GM18499 (cell line): ENCODE measurements around the gene CCDC158.
"Not testable (repeated sequence)": the region's sequence is repeated elsewhere in the genome, so short reads cannot be mapped to it uniquely, and the experiment has no call there.

ENCODE experiments used
- ATAC-seq: cut with Tn5 transposase; IDR thresholded peaks from one replicate; pipeline ENCODE4 v1.9.1; 2021; ENCODE audit warnings: moderate number of reproducible peaks; ENCODE audit not compliant: insufficient read depth, unreplicated experiment

CCDC158 gene

DNA sequence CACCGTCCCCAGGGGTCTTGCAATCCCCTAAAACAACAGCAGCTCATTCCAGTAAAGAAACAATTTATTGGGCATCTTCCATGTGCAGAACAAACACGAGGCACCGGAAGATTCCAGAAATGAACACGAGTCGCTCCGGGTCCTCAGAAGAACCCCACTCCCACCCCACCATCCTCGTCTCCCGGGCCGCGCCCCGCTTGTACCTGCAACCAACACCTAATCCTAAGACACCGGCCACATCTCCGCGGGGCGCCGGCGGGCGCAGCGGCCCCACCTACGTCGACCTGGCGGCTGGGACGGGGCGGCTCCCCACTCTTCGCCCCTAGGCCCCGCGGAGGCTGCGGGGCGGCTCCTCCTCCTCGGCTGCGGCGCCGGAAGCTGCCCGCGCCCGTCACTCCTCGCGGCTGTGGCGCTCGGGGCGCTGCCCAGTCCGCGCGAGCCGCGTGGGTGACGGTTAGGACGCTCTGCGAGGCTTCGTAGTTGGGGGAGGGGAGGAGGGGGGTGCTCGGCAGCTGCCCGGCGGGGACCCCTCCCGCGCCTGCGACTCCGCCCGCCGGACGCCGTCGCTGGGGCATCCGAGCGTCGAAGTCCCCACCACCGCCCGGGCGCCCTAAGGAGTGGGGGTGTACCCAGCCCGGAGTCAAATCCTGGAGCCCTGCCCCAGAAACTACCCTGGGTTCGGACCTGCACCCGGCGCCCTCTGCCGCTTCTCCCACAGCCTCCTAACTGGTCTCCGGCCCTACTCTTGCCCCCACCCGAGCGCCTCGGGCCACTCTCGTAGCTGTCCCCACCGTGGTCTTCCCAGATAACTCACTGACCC, at the start of gene CCDC158:
CCDC158 (minus strand) TSS at position 380 of the 820 bp plus-strand sequence. CDS start 17,934 bp downstream, outside the sequence.
- ATAC-seq = no peak

DNA sequence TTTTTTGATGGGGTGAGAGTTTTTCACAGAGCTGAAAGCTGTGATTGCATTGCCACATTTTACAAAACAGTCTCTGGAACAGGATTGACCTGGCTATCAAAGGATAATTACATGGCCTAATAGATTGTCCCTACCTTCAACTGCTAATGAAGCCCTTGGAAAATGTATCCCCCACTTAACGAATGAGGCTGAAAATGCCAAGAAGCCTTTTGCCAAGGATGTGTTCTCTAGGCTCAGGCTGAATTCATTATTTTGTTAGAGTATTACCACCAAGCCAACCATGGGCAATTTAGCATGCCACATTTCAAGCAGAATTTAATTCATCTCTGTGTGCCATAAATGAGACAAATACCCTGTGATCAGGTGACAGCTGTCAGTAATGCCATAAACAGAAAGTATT, 49.6 kb upstream of the CCDC158 start:
- no peak for ATAC-seq

DNA sequence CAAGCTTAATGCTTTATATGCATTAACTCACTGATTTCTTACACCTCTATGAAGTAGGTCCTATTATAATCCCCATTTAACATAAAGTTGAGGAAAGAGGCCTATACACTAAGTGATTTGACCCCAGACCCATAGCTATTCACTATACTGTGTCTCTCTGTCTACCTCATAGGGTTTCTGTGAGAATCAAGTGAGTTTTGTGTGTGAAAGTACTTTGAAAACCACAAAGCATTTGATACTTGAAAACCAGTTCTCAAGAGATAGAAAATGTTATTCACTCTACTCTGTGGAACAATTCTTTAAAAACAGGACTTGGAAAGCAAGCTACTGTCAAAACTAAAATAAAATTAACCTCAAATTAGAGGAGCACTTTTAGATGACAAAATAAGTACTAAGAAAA, 49.1 kb upstream of the CCDC158 start:
- no peak for ATAC-seq

GRCh38 chr4:76463568-76463967, 42.6 kb upstream of the CCDC158 start:
- ATAC-seq = no peak

DNA sequence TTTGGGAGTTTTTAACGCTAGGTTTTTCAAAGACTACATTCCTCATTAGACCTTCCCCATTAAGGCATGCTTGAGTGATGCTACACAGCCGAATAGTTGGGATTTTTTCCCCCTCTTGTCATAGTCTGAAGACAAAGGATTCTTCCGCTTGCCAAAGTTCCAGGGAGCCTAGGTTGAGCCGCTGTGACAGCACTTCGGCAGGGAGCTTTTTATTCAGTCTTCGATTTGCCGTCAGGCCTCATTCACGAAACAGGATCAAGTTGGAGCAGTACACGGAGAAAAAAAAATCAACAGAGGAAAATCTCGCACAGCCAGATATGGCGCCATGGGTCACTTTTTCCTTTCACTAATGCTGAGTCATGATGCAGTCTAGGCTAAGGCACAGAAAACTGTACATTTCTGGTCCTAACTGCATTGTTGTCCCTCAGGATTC, 38.4 kb upstream of the CCDC158 start:
- ATAC-seq = no peak

DNA sequence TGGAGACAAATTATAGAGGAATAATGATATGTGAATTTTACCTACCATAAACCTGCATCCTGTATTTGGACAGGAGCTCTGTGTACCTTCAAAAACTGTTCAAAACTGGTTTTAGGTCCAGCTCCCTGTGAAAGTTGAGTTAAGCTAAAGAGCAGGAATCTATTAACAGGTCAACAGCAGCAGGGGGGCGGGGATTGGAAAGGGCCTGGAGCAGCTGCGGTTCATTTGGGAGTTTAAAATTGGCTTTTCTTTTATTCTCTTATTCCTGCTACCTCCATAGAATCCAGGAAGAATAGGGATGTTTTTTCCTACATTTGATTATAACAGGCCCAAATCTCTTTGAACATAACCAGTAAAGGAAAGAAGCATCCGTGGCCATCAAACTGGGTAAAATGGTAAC, 37.9 kb upstream of the CCDC158 start:
- no peak for ATAC-seq

DNA sequence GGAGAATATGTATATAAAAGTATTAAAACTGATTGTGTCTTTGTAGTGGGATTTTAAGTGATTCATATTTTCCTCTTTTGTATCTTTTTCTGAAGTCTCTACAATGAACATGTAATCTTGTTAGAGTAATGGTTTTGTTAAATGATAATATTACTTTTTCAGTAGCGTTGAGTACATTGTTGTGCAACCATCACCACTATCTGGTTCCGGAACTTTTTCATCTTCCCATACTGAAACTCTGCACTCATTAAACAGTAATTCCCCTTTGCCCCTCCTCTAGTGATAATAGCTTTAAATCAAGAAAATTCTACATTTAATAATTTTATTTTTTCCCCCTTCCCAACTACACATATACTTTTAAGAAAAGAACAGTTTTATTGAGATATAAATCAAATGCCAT, 37.4 kb upstream of the CCDC158 start:
- no peak for ATAC-seq

- no peak for ATAC-seq
These were observed 36.9 kb upstream of the CCDC158 start for GRCh38 chr4:76457885-76458284.

GRCh38 chr4:76454073-76454472, 33.1 kb upstream of the CCDC158 start:
- ATAC-seq = not testable (repeated sequence)

DNA sequence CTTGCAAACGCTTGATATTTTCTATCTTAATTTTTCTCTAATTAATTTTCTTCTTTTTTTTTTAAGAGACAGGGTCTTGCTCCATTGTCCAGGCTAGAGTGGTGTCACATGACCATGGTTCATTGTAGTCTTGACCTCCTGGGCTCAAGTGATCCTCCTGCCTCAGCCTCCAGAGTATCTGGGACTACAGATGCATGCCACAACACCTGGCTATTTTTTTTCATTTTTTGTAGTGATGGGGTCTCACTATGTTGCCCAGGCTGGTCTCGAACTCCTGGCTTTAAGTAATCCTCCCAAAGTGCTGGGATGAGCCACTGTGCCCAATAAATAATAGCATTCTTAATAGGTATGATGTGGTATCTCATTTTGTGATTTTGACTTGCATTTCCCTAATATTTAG, 32.3 kb upstream of the CCDC158 start:
- ATAC-seq = no peak

DNA sequence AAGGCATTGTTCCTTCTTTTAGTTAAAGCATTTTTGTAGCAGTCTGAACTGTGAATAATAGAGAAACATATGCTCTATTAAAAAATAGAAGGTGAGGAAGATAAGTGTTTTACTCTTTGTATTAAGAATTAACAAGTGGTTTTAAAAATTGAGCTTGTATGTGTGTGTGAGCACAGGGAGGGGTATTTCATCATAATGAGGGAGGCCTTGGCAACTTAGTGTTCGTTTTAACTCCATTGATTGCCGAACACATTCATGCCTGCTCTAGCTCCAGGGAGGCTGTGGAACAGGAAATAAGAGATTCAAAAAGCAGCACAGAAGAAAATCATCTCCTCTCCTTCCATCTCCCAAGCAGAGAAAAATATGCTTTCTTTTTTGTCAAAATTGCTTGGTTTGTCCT, 28.9 kb upstream of the CCDC158 start:
- no peak for ATAC-seq

GRCh38 chr4:76449362-76449767, 28.4 kb upstream of the CCDC158 start:
- ATAC-seq = no peak

GRCh38 chr4:76448211-76448610, 27.3 kb upstream of the CCDC158 start:
- no peak for ATAC-seq

DNA sequence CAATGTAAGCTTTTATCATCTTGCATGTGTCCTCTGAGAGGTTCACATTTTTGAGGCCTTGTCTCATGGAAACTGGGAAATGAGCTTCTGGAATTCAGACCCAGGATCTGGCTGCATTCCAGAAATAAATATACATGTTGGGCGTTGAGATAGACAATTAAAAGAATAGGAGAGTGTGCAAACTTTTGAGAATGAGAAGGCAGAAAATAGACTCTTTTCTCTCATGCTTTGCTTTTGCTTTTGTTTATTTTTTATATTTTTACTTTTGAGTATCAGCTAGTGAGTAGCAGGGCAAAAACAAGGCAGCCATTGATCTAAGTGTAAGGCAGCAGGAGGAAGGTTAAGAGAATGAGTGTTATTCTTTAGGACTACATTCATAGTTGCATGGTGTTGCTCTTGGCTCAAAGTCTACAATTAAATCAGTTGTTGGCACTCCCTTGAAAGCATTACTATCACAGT, 26.5 kb upstream of the CCDC158 start:
- no peak for ATAC-seq

GRCh38 chr4:76445911-76446310, 25.0 kb upstream of the CCDC158 start:
- no peak for ATAC-seq

DNA sequence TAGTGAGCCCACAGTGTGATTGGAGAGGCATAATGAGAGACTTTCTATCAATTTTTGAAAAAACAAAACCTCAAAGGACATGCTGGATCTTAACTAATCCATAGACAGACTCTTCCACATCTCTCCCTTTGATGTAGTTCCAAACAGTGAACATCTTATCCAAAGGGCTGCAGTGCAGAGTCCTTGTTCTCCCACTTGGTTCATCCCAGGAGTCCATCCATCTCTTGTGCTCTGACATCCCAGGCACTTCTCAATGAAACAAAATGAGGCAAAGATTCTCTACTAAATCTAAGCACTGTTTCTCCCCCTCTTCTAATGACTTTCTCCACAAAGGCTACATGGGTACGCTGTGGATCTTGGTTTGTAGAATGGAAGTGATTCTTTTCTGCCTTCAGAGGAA, 22.4 kb upstream of the CCDC158 start:
- no peak for ATAC-seq

- ATAC-seq = no peak
These were observed 21.9 kb upstream of the CCDC158 start for GRCh38 chr4:76442807-76443206.

GRCh38 chr4:76441881-76442280, 20.9 kb upstream of the CCDC158 start:
- no peak for ATAC-seq

- no peak for ATAC-seq
These were observed 18.6 kb upstream of the CCDC158 start for GRCh38 chr4:76439491-76439890.

DNA sequence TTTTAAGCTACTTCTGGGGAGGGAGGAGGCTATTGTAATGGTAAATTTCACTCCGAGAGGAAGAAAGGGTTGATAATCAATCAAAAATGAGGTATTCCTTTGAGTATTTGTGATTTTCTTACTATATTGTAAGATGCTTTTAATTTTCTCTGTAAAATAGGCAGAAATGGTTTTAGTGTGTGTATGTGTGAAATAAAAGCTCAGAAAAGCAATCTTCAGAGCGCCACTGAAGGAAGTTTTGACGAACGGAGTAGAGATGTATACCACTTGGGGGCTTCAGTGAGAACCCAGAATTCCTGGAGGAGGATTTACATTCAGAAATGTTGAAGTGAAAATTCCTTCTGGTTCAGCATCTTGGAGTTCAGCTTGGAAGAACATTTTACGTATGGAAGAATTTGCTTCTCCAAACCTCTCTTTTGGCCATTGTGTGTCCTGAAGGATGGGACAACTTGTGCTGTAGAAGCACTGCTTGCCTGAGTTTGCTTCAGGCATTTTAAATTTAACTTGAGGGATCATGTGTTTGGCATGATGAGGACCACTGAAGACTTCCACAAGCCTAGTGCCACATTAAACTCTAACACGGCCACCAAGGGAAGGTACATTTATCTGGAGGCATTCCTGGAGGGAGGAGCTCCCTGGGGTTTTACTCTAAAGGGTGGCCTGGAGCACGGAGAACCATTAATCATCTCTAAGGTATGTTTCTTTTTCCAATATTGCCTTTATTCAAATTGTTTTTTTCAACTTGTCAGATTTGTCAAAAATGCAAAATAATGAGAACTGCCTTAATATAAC, 14.8 kb upstream of the CCDC158 start:
- no peak for ATAC-seq

GRCh38 chr4:76434901-76435527, 14.1 kb upstream of the CCDC158 start, which contains the start of gene SHROOM3:
SHROOM3 (plus strand) TSS chr4:76435229; CDS start chr4:76436053, 824 bp downstream.
- no peak for ATAC-seq
